Neural progenitor cell (in vitro differentiated cells): ENCODE results near the gene TPCN2.

ENCODE experiments used
- EZH2 ChIP-seq: fragments of 200-600 bp; sonication (generic); IDR thresholded peaks from 2 replicates; pipeline ENCODE4 v1.6.1; 2017; ENCODE audit warnings: antibody characterized with exemption, mild to moderate bottlenecking, moderate library complexity
- EZH2phosphoT487 ChIP-seq: fragments of 200-600 bp; sonication (generic); IDR thresholded peaks from 2 replicates; pipeline ENCODE4 v1.6.1; 2017; ENCODE audit warnings: antibody characterized with exemption
- TF ChIP-seq, protein P1 (sequence below): fragments of 200-600 bp; sonication (generic); IDR thresholded peaks from 2 replicates; pipeline ENCODE4 v1.5.1; 2017; ENCODE audit warnings: antibody characterized with exemption, mild to moderate bottlenecking

- TF ChIP-seq, protein P1, sequence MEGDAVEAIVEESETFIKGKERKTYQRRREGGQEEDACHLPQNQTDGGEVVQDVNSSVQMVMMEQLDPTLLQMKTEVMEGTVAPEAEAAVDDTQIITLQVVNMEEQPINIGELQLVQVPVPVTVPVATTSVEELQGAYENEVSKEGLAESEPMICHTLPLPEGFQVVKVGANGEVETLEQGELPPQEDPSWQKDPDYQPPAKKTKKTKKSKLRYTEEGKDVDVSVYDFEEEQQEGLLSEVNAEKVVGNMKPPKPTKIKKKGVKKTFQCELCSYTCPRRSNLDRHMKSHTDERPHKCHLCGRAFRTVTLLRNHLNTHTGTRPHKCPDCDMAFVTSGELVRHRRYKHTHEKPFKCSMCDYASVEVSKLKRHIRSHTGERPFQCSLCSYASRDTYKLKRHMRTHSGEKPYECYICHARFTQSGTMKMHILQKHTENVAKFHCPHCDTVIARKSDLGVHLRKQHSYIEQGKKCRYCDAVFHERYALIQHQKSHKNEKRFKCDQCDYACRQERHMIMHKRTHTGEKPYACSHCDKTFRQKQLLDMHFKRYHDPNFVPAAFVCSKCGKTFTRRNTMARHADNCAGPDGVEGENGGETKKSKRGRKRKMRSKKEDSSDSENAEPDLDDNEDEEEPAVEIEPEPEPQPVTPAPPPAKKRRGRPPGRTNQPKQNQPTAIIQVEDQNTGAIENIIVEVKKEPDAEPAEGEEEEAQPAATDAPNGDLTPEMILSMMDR, result no peak
- no peak for TF ChIP-seq EZH2
- TF ChIP-seq EZH2phosphoT487, result no peak
These were observed 36.9 kb downstream of the TPCN2 start for GRCh38 chr11:69085490-69086095.
